Activated T-cell treated with anti-CD3 and anti-CD28 coated beads, Interleukin-2, amount 50 U/mL, for 4 hours (primary cell): ENCODE measurements around the gene IQCC. TPM values are rescaled to one million over a fixed set of nuclear protein-coding genes. Genes with fewer than 3 reads are reported as not detected.

Experiments used
- ATAC-seq, 2 donors: fragments of 200-7000 bp; cut with Tn5 transposase; one replicate each; pipeline ENCODE4 v1.10.0; 2021
- DNase-seq: peaks from one replicate; pipeline ENCODE4 v3.0.0-alpha.2; 2020
- H3K27me3 Mint-ChIP-seq: one replicate; pipeline ENCODE4 v1.8.0; 2021; ENCODE audit warnings: low read depth, mixed read lengths
- H3K36me3 Mint-ChIP-seq: one replicate; pipeline ENCODE4 v1.8.0; 2022; ENCODE audit warnings: mixed read lengths; ENCODE audit not compliant: insufficient read depth
- H3K4me1 Mint-ChIP-seq: one replicate; pipeline ENCODE4 v1.8.0; 2021; ENCODE audit warnings: low read depth, mixed read lengths
- H3K4me3 Mint-ChIP-seq: one replicate; pipeline ENCODE4 v1.8.0; 2021; ENCODE audit warnings: mild to moderate bottlenecking, moderate library complexity, mixed read lengths
- H3K9me3 Mint-ChIP-seq: one replicate; pipeline ENCODE4 v1.8.0; 2021; ENCODE audit warnings: mixed read lengths
- total RNA-seq, 3 donors: library from RNA; stranded (reverse); gene quantifications; one replicate each; pipeline ENCODE4 v1.2.1, GENCODE V29; 2021

IQCC gene
- total RNA-seq, 3 donors from 2014 or later = 2.2 to 3.0 (median 2.9) TPM

- DNase-seq (peak; percentile 41), ATAC-seq (peak; percentile 45 to 47)
- peaks cover 16% of the 10 kb centered on the region for H3K36me3 Mint-ChIP-seq
- H3K9me3 Mint-ChIP-seq = no peaks in the 10 kb centered on the region
- H3K27me3 Mint-ChIP-seq = no peaks in the 10 kb centered on the region
- peaks cover 59% of the 10 kb centered on the region for H3K4me1 Mint-ChIP-seq
- H3K4me3 Mint-ChIP-seq = peak within 1 kb of the TSS; percentile 86
Measured at GRCh38 chr1:32200226-32201010, 5.1 kb upstream of the IQCC start, which contains the start of gene CCDC28B. Gene CCDC28B (plus strand): TSS chr1:32200595. CDS start chr1:32201936, 1,341 bp downstream.

GRCh38 chr1:32201011-32201855 lies 4.2 kb upstream of the IQCC start:
- Mint-ChIP-seq H3K27me3 (no peaks in the 10 kb centered on the region), H3K36me3 (peaks cover 11% of the 10 kb centered on the region), H3K4me1 (peaks cover 60% of the 10 kb centered on the region), H3K4me3 (peak overlapping the region; percentile 86), H3K9me3 (no peaks in the 10 kb centered on the region)
- DNase-seq (peak; percentile 63), ATAC-seq (peak; percentile 49 to 53)

GRCh38 chr1:32204943-32205361 lies 519 bp upstream of the IQCC start:
- ATAC-seq (no peak), DNase-seq (no peak)
- H3K36me3 Mint-ChIP-seq = no peaks in the 10 kb centered on the region
- peaks cover 37% of the 10 kb centered on the region for H3K4me1 Mint-ChIP-seq
- peak overlapping the region; percentile 86 for H3K4me3 Mint-ChIP-seq
- no peaks in the 10 kb centered on the region for H3K9me3 Mint-ChIP-seq
- H3K27me3 Mint-ChIP-seq = no peaks in the 10 kb centered on the region

- no peaks in the 10 kb centered on the region for H3K27me3 Mint-ChIP-seq
- no peak for DNase-seq
- H3K36me3 Mint-ChIP-seq = no peaks in the 10 kb centered on the region
- no peaks in the 10 kb centered on the region for H3K9me3 Mint-ChIP-seq
- no peak overlapping the region for H3K4me3 Mint-ChIP-seq
- ATAC-seq = no peak
- H3K4me1 Mint-ChIP-seq = peaks cover 15% of the 10 kb centered on the region
Measured at GRCh38 chr1:32208469-32208868, 3.0 kb downstream of the IQCC start.

- no peak for ATAC-seq
- no peaks in the 10 kb centered on the region for H3K9me3 Mint-ChIP-seq
Measured at GRCh38 chr1:32208891-32209328, 3.4 kb downstream of the IQCC start, which contains the start of gene DCDC2B. Gene DCDC2B (plus strand): TSS chr1:32209089. CDS start chr1:32209094, 5 bp downstream.

GRCh38 chr1:32215629-32216480 lies 10.4 kb downstream of the IQCC start:
- DNase-seq (peak; percentile 53), ATAC-seq (peak; percentile 91 to 94)
- Mint-ChIP-seq H3K9me3 (no peaks in the 10 kb centered on the region), H3K27me3 (no peaks in the 10 kb centered on the region), H3K4me1 (peaks cover 19% of the 10 kb centered on the region), H3K36me3 (no peaks in the 10 kb centered on the region), H3K4me3 (no peak overlapping the region)

More at GRCh38 chr1:32208891-32209328, 3.4 kb downstream of the IQCC start, which contains the start of gene DCDC2B:
- no peak within 1 kb of the TSS for H3K4me3 Mint-ChIP-seq
- no peaks in the 10 kb centered on the region for H3K27me3 Mint-ChIP-seq
- no peaks in the 10 kb centered on the region for H3K36me3 Mint-ChIP-seq
- peaks cover 15% of the 10 kb centered on the region for H3K4me1 Mint-ChIP-seq
- DNase-seq = no peak

GRCh38 chr1:32216566-32216965 lies 11.1 kb downstream of the IQCC start:
- Mint-ChIP-seq H3K4me3 (no peak overlapping the region), H3K27me3 (no peaks in the 10 kb centered on the region), H3K4me1 (peaks cover 26% of the 10 kb centered on the region), H3K9me3 (no peaks in the 10 kb centered on the region), H3K36me3 (no peaks in the 10 kb centered on the region)
- DNase-seq (no peak), ATAC-seq (no peak)

GRCh38 chr1:32219022-32219421 lies 13.6 kb downstream of the IQCC start:
- H3K27me3 Mint-ChIP-seq = no peaks in the 10 kb centered on the region
- no peak for ATAC-seq
- H3K4me1 Mint-ChIP-seq = peaks cover 36% of the 10 kb centered on the region

GRCh38 chr1:32220746-32221580 lies 15.5 kb downstream of the IQCC start:
- Mint-ChIP-seq H3K9me3 (no peaks in the 10 kb centered on the region), H3K4me3 (peak overlapping the region; percentile 97), H3K27me3 (no peaks in the 10 kb centered on the region), H3K36me3 (peaks cover 12% of the 10 kb centered on the region), H3K4me1 (peaks cover 35% of the 10 kb centered on the region)
- DNase-seq (no peak), ATAC-seq (no peak)

More at GRCh38 chr1:32219022-32219421, 13.6 kb downstream of the IQCC start:
- Mint-ChIP-seq H3K36me3 (peaks cover 4% of the 10 kb centered on the region), H3K4me3 (no peak overlapping the region), H3K9me3 (no peaks in the 10 kb centered on the region)
- DNase-seq = no peak

GRCh38 chr1:32221581-32221979 lies 16.1 kb downstream of the IQCC start:
- Mint-ChIP-seq H3K27me3 (no peaks in the 10 kb centered on the region), H3K9me3 (no peaks in the 10 kb centered on the region), H3K36me3 (peaks cover 15% of the 10 kb centered on the region), H3K4me1 (peaks cover 33% of the 10 kb centered on the region), H3K4me3 (peak overlapping the region; percentile 97)
- DNase-seq = no peak
- ATAC-seq = no peak

- H3K4me3 Mint-ChIP-seq = peak within 1 kb of the TSS; percentile 97
- H3K4me1 Mint-ChIP-seq = peaks cover 32% of the 10 kb centered on the region
Measured at GRCh38 chr1:32221980-32222755, 16.7 kb downstream of the IQCC start, which contains the start of the genes EIF3I and TMEM234. Gene EIF3I (plus strand): TSS chr1:32222407. CDS start chr1:32222442, 35 bp downstream. Gene TMEM234 (minus strand): TSS chr1:32222353. CDS start chr1:32222322, 31 bp downstream.

GRCh38 chr1:32223683-32224082 lies 18.2 kb downstream of the IQCC start:
- ATAC-seq (no peak), DNase-seq (no peak)
- Mint-ChIP-seq H3K9me3 (no peaks in the 10 kb centered on the region), H3K4me1 (peaks cover 35% of the 10 kb centered on the region), H3K36me3 (peaks cover 30% of the 10 kb centered on the region), H3K4me3 (peak overlapping the region; percentile 97), H3K27me3 (no peaks in the 10 kb centered on the region)

More at GRCh38 chr1:32221980-32222755, 16.7 kb downstream of the IQCC start, which contains the start of the genes EIF3I and TMEM234:
- ATAC-seq = peak; percentile 96
- H3K9me3 Mint-ChIP-seq = no peaks in the 10 kb centered on the region
- no peaks in the 10 kb centered on the region for H3K27me3 Mint-ChIP-seq
- DNase-seq = peak; percentile 87
- H3K36me3 Mint-ChIP-seq = peaks cover 15% of the 10 kb centered on the region
